HG03342 (cell line): ENCODE data around the gene OTOA.
"Not testable (repeated sequence)": the region's sequence is repeated elsewhere in the genome, so short reads cannot be mapped to it uniquely, and the experiment has no call there.

Source experiments
- ATAC-seq: cut with Tn5 transposase; IDR thresholded peaks from one replicate; pipeline ENCODE4 v1.9.1; 2021; ENCODE audit warnings: mild to moderate bottlenecking, moderate library complexity; ENCODE audit not compliant: unreplicated experiment

The OTOA gene

DNA sequence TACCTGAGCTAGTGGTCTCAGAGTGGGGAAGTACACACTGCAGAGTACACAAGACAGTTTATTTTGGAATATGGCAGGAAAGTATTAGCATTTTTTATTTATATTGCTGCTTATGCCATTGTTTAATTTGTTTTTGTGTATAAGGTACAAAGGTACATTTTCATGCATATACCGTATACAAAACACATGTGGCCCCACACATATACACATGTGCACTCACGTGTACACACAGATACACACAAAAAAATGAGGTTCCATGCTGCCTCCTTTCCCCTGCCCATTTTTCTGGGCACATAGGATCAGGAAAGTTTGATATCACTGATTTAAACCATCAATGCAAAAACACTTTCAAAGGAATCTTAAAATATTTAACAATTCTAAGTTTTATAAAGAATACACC, 24.3 kb upstream of the OTOA start:
- no peak for ATAC-seq

DNA sequence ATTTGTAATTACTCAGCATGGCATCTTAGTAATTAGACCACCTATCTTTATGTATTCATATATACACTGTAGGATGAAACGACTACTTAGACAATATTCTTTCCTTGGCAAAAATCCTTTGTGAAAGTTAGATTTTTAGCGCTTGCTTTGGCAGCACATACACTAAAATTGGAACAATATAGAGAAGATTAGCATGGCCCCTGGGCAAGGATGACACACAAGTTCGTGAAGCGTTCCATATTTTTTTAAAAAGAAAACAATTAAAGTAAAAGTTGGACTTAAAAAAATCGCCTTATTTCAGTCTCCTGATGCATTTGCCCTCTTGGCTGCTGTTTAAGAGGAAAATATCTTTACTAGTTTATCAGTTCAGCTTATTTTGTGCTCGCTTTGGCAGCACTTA, 21.9 kb upstream of the OTOA start:
- no peak for ATAC-seq

DNA sequence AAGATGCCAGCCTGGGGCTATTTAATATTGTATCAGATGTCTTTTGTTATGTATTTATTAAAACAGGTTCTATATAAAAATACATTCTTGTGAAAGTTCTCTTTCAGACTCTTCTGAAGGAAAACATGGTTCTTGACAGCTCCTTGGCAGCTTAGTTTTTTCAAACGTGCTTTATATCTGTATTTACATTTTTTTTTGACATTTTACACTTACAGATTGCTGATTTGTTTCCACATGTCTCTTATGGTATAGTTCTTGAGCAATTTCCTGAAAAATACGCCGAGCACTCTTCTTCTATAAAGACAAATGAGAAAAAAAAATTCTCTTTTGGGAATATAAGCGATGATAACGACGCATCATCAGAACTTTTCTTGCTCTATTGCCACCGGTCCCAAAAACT, 20.9 kb upstream of the OTOA start:
- ATAC-seq, result no peak

DNA sequence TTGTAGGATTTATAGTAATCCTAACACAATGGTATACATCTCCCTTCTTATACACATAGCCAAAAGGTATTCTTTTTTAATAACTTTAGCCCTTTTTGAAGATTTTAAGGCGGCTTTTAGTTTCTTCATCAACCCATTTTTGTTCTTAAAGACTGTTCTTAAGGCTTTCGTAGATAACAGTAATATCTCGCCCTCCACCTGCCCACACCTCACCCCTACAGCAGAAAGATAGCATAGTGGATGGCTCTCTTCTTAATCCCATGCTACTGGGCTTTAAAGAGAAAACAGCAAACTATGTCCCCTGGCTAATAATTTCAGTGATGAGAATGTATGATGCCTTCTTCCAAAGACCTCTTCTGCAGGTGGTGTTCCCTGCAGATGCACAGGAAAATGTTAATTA, 20.0 kb upstream of the OTOA start:
- no peak for ATAC-seq

DNA sequence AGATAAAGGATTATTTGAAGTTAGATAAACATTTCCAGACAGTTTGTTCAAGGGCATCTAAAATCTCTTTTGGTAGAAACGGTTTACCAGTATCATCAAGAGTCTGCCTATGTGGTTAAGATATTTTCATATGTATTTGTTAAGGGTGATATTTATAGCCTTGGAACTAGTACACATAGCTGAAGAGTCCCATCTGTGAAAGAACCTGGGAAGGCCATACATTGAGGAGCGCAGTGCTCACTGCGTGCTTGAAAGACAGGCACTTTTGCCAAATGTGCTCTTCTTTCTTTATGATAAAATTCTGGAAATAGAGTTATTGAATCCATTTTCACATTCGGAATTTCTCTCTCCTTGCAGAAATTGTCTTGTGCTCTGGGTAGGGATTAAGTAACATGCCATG, 19.1 kb upstream of the OTOA start:
- ATAC-seq, result no peak

DNA sequence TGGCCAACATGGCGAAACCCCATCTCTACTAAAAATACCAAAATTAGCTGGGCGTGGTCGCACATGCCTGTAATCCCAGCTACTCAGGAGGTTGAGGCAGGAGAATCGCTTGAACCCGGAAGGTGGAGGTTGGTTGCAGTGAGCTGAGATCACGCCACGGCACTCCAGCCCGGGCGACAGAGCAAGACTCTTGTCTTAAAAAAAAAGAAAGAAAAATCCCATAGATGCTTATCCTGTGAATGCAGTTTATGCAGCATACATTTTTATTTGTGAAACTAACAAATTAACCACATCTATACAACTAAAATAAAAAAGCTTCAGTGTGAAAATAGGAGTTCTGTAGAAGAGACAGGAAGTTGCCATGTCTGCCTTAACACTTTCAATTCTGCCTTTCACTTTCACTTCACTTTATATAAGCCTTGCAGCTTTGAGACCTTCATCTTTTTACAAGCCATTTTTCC, 18.5 kb upstream of the OTOA start:
- no peak for ATAC-seq

DNA sequence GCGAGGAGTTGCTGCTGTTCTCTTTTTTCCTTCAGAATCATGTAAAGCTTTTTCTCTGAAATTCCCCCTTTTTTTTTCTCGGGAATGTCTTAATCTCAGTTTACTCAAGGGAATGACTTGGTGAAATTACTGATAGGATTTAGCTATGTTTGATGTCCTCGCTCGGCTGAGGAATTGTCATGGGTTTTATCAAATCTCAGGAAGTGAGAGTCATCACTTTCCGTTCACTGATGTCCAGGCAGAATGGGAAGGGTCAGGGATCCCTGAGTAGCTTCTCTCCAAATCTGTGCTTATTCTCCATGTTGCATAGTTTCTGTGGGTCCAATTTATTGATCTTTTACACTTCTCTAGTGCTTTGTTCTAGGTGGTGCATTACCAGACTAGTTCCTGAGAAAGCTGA, 17.7 kb upstream of the OTOA start:
- no peak for ATAC-seq

DNA sequence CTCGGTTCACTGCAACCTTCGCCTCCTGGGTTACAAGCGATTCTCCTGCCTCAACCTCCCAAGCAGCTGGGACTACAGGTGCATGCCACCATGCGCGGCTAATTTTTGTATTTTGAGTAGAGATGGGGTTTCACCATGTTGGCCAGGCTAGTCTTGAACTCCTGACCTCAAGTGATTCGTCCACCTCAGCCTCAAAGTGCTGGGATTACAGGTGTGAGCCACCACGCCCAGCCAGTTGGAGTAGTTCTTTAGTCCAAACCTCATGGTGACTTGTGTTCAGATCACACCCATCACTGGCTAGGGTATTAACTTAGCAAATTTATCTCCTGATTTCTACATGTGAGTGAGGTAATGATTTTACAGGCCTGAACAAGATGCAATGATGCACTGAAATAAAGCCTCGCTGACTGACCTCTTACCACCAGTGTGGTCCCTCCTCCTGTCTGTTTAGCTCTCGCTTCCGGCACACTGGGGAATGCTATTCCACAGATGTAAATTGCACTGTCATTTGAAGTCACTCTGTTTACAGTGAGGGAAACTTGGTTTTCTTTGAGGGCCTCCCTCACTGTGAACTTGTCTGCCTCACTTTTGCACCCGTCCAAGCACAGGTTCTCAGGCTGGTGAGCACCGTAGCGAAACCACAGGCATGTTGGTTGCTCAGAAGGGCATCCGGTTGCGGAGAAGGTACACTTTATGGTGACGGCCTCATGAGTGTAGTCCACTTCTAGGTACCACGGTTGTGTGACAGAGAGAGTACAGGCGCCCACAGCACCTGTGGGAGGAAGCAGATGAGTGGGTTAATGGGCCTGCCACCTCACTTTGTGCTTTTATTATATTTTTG, 16.8 kb upstream of the OTOA start:
- ATAC-seq, result peak; percentile 84

DNA sequence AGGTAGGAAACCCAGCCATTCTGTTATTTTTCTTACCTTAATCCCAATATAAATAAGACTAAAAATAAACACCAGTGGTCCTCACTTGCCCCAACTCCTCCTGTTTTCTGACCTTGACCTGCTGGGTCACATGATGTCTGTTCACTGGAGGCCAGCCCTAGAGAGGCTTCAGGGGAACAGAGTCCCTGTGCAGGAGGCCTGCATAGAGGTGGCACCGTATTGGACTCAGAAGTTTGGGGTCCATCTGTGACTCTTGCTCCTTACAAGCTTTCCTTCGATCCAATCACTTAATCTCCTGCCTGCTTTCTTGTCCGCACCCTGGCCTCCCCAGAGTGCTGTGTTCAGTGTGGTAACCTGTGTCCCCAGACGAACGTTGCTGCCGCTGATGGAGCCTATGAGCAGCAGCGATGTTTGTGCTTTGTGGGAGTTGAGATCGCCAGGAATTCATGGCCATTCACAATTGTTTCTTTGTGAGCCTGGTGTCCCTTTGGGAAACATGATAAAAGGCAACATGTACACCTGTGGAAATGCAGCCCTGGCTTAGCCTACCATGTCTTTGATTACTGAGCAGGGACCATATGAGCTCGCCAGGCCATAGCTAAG, 16.1 kb upstream of the OTOA start:
- peak; percentile 17 for ATAC-seq

DNA sequence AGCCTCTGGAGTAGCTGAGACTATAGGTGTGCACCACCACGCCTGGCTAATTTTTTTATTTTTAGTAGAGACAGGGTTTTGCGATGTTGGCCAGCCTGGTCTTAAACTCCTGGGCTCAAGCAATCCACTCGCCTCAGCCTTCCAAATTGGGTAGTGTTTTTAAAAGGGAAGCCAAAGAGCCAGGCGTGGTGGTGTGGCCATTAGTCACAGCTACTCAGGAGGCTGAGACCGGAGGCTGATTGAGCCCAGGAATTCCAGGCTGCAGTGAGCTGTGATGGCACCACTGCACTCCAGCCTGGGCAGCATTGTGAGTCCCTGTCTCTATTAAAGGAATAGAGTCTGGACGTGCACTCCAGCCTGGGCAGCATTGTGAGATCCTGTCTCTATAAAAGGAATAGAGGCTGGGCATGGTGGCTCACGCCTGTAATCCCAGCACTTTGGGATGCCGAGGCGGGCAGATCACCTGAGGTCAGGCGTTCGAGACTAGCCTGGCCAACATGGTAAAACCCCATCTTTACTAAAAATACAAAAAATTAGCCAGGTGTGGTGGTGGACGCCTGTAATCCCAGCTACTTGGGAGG, 13.9 kb upstream of the OTOA start:
- ATAC-seq, result not testable (repeated sequence)

DNA sequence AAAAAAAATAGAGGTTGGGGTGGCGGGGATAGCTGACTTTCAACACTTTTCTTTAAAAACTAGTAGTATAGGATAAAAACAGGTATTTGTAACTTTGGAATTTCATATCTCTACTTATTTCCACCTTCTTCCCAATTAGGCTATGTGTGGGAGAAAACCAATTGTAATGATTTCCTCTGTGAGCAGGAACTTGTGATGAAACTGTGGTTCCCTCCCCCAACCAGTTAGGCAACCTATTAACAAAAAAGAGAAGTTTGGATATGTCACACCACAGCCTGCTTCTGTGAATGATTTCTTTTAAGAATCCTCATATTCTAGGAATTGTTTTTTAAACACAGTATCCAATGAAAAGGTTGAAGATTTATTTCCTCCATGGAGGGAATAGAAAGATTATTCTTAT, 13.2 kb upstream of the OTOA start:
- ATAC-seq, result no peak

DNA sequence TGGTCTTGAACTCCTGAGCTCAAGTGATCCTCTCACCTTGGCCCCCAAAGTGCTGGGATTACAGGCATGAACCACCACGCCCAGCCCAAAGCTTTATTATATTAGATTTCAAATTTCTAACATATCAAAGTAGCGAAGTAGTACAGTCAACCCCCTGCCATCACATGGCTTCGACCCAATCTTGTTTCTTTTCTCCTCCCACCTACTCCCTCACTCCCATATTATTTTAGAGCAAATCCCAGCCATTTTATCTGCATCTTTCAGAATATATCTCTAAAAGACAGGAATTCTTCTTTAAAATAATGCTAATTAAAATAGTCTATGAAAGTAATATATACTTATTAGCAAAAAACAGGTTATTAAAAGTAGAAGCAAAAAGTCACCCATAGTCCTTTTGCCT, 12.3 kb upstream of the OTOA start:
- no peak for ATAC-seq

DNA sequence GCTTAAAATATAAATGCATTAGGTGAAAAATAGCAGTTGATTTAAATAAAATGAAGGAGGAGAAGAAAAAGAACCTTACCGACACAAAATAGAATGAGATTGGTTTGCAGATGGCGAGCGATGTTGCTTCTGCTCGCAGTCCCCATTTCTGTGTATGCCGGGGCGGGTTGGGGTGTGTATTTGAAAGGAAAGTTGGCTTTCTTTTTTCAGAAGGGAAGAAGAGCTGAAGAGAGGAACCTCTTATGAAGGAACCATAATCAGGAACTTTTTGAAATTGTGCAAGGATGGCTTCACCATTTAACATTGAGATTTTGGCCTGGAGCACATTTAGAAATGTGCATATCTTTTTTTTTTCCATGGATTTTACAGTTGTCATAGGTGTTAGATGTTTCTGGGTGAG, 11.3 kb upstream of the OTOA start, which contains the start of gene IGSF6:
TSS of gene IGSF6 (minus strand) at position 156 of the 400 bp plus-strand sequence. CDS start at position 146, 10 bp downstream.
- ATAC-seq, result no peak

DNA sequence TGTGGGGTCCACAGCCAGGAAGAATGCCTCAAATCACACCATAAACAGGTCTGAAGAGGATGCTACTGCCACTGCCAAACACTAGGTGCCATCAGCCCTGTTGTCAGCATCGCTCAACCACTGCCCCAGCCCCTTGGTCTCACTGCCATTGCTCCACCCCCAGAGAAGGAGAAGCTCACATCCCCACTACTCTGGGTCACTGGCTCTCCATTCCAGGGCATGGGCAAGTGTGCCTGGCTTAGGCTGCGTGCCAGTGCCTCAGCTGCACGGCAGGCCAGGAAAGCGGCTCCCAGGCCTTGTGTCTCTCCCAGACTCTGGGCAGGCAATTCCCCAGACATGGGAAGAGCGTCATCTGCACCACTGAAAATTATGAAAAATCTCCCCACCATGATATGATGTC, 10.2 kb upstream of the OTOA start:
- no peak for ATAC-seq

DNA sequence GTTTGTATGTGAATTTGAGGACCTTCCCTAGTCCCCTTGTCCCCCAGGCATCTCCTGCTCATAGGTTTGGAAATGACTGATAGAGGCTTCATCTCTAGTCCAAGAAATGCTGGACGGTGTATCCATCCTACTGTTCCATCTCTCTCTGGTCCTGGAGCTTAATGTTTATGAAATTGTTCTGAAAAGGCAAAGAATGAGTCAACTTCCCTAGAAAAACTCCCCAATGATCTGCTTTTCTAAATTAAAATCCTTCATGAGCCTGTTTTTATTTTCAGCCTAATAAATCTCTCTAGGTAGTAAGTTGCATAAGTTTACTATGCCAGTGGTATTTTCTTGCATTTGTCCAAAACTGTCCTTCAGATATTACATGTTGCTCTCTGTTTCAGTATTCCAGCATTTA, 9.3 kb upstream of the OTOA start:
- ATAC-seq, result no peak

DNA sequence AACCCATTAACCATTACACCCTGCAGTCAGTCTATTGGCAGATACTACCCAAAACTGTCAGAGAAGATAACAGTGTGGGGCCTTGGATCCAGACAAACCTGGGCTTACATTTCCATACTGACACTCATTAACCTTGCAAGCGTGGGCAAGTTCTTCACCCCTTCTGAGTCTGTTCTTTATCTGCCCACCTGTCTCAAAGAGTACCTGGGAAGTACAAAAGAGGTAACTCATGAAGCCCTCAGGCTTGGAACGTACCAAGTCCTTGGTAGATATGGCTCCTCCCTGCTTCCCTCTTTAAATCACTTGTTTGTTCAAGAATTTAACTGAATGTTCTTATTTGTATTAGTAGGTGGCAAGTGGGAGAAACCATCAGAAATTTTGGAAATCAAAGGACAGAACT, 8.9 kb upstream of the OTOA start:
- no peak for ATAC-seq

DNA sequence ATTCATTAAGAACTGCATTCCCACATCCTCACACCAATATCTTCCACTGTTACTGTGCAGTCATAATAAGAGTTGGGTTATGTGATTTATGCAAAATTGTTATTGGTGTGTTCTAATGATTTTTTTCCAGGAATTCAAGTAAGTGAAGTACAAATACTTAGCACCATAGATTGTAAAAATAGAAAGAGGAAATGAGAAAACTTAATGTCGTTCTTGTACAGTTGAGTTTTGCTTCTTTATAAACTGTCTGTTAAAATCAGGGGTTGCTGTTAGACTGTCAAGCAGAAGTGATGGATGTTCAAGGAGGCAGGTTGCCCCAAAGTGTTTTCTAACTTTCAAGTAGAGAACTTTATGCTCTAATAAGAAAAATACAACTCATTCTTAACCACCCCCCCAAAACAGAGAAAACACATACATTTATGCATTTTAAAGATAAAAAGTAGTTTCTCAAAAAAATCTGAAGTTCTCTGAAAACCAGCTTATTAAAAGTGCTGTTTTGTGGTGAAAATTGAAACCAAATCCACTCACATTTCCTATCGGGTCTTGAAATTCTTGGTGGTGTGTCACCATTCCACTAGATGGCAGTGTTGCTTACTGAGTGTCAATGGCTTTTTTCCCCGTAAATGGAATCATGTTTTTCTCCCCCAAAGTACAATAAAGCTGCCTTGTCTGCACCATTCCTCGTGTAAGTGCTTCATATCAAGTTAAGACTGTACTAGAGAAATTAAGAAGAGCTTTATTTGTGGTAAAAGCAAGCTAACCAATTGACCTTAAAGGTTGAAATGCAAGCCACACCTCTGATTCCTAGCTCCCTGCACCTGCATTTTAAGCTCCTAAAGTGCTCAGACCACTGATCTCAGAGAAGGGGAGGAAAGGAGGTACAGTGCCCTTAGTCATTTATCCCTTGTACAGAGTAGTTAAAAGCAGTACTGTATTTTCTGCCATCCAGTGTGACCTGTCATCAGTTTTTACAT, 6.7 kb upstream of the OTOA start:
- ATAC-seq, result no peak

DNA sequence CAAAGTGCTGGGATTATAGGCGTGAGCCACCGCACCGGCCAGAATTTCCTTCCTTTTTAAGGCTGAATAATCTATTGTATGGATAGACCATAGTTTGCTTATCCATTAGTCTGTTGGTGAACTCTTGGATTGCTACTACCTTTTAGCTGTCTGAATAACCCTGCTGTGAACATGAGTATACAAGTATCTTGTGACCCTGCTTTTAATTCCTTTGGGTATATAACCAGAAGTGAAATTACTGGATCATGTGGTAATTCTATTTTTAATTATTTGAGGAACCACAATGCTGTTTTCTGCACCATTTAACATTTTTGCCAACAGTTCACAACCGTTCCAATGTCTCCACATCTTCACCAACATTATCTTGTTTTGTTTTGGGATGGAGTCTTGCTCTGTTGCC, 4.6 kb upstream of the OTOA start:
- no peak for ATAC-seq

DNA sequence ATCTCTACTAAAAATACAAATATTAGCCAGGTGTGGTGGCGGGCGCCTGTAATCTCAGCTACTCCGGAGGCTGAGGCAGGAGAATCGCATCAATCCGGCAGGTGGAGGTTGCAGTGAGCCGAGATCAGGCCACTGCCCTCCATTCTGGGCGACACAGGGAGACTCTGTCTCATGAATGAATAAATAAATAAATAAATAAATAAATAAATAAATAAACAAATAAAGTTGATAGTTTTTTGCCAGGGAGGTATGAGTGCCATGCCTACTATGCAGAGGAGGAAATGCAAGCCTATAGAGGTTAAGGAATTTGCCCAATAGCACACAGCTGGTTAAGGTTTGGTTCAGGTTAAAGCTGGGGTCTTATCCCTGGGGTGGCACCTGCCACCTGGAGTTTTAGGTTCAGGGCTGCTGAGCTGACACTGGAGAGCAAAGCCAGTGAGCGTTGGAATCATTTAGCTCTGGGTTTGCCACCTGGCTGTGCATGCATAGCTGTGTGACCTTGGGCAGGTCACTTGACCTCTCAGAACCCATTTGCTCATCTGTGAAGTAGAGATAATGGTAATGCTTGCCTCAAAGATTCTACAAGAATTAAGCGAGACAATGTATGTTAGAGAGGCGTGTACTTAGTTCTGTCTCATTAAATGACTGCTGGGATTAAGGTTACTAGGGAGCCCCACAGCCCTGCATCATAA, 1.2 kb downstream of the OTOA start:
- no peak for ATAC-seq

DNA sequence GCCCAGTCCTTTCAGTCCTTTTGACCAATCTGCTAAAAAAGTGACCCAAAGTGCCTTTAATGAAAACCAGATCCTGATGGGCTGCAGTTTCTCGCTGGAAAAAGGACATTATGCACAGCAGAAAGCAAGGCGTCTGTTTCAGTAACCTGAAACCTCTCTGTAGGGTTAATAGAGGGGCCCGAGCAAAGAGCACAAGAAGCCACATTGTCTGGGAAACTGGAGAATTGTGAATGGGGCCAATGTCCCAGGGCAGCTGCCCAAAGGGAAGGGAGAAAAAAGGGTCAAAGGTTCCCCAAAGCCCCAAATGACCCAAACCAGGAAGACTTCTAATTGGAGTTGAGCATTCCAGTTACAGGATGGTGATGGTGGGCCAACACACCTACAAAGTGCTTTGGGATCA, 3.0 kb downstream of the OTOA start:
- ATAC-seq, result no peak
